Naive B cell (primary cell): ENCODE data around the gene ABCF1. TPM values are rescaled to one million over a fixed set of nuclear protein-coding genes. Genes with fewer than 3 reads are reported as not detected.

Experiments
- ATAC-seq, 2 donors: fragments of 150-1000 bp; cut with Tn5 transposase; 2 replicates each; pipeline ENCODE4 v1.10.0; 2021; ENCODE audit warnings: low read depth in 2 of 2, mild to moderate bottlenecking in 2 of 2, moderate library complexity in 2 of 2
- DNase-seq: peaks from one replicate; pipeline ENCODE4 v3.0.0; 2022
- H3K27ac Mint-ChIP-seq, 6 donors: one replicate each; pipeline ENCODE4 v1.8.0; 2020 to 2022; ENCODE audit warnings: mild to moderate bottlenecking in 6 of 6, mixed read lengths in 6 of 6, moderate library complexity in 5 of 6, inconsistent platforms in 2 of 6
- H3K27me3 Mint-ChIP-seq, 3 donors: one replicate each; pipeline ENCODE4 v1.8.0; 2021 to 2022; ENCODE audit warnings: mixed read lengths in 3 of 3, mild to moderate bottlenecking in 1 of 3
- H3K36me3 Mint-ChIP-seq, 2 donors: one replicate each; pipeline ENCODE4 v1.8.0; 2020 to 2022; ENCODE audit warnings: mixed read lengths in 2 of 2, inconsistent platforms in 1 of 2, mild to moderate bottlenecking in 1 of 2
- H3K4me1 Mint-ChIP-seq, 3 donors: one replicate each; pipeline ENCODE4 v1.8.0; 2020 to 2022; ENCODE audit warnings: mixed read lengths in 3 of 3, inconsistent platforms in 1 of 3, mild to moderate bottlenecking in 1 of 3, moderate library complexity in 1 of 3
- H3K4me3 Mint-ChIP-seq, 8 donors: one replicate each; pipeline ENCODE4 v1.8.0; 2020 to 2022; ENCODE audit warnings: mild to moderate bottlenecking in 8 of 8, mixed read lengths in 8 of 8, moderate library complexity in 8 of 8, inconsistent platforms in 2 of 8
- H3K9me3 Mint-ChIP-seq, 7 donors: one replicate each; pipeline ENCODE4 v1.8.0; 2020 to 2022; ENCODE audit warnings: mixed read lengths in 7 of 7, mild to moderate bottlenecking in 5 of 7, inconsistent platforms in 2 of 7, moderate library complexity in 1 of 7
- polyA plus RNA-seq, 6 donors: library from polyadenylated mRNA; unstranded; fragments of 300-500 nt; fragmentation: Illumina TruSeq; gene quantifications; one replicate each; pipeline ENCODE4 v1.2.3, GENCODE V29; 2021; ENCODE audit warnings: low read depth in 6 of 6

The ABCF1 gene
- polyA plus RNA-seq, 6 donors from 2014 or later = 11.5 to 31.0 (median 19.3) TPM

- Mint-ChIP-seq H3K36me3 (peaks cover 22 to 30% of the 10 kb centered on the region in 2 donors), H3K4me1 (peaks cover 43 to 64% (median 58%) of the 10 kb centered on the region in 3 donors), H3K27ac (peak overlapping the region; percentile 86 to 100 (median 100)), H3K9me3 (peaks cover 0 to 4% (median 0%) of the 10 kb centered on the region in 7 donors), H3K27me3 (no peaks in the 10 kb centered on the region), H3K4me3 (peak overlapping the region in 7 of 8 donors; percentile 40 to 97 (median 55))
- DNase-seq (no peak), ATAC-seq (no peak)
These were observed 42.2 kb downstream of the ABCF1 start for GRCh38 chr6:30613251-30614043.

GRCh38 chr6:30614044-30614842, 43.0 kb downstream of the ABCF1 start:
- Mint-ChIP-seq H3K36me3 (peaks cover 22 to 30% of the 10 kb centered on the region in 2 donors), H3K27ac (peak overlapping the region; percentile 99 to 100 (median 100)), H3K27me3 (no peaks in the 10 kb centered on the region), H3K4me1 (peaks cover 42 to 66% (median 58%) of the 10 kb centered on the region in 3 donors), H3K4me3 (peak overlapping the region; percentile 94 to 100 (median 98)), H3K9me3 (peaks cover 0 to 4% (median 0%) of the 10 kb centered on the region in 7 donors)
- ATAC-seq (no peak), DNase-seq (no peak)

GRCh38 chr6:30614843-30615218, 43.6 kb downstream of the ABCF1 start:
- peak overlapping the region; percentile 94 to 100 (median 98) for H3K4me3 Mint-ChIP-seq
- peak; percentile 59 to 60 for ATAC-seq
- peaks cover 37 to 65% (median 54%) of the 10 kb centered on the region in 3 donors for H3K4me1 Mint-ChIP-seq
- H3K9me3 Mint-ChIP-seq = peaks cover 0 to 4% (median 0%) of the 10 kb centered on the region in 7 donors
- peak; percentile 89 for DNase-seq
- H3K27me3 Mint-ChIP-seq = no peaks in the 10 kb centered on the region
- peaks cover 22 to 30% of the 10 kb centered on the region in 2 donors for H3K36me3 Mint-ChIP-seq
- H3K27ac Mint-ChIP-seq = peak overlapping the region; percentile 99 to 100 (median 100)

GRCh38 chr6:30615219-30615957, 44.1 kb downstream of the ABCF1 start:
- Mint-ChIP-seq H3K4me3 (peak overlapping the region; percentile 94 to 100 (median 98)), H3K4me1 (peaks cover 37 to 60% (median 48%) of the 10 kb centered on the region in 3 donors), H3K36me3 (peaks cover 22 to 30% of the 10 kb centered on the region in 2 donors), H3K9me3 (peaks cover 0 to 4% (median 0%) of the 10 kb centered on the region in 7 donors), H3K27ac (peak overlapping the region; percentile 99 to 100 (median 100)), H3K27me3 (no peaks in the 10 kb centered on the region)
- ATAC-seq (no peak), DNase-seq (peak; percentile 42)

GRCh38 chr6:30615958-30616810, 44.9 kb downstream of the ABCF1 start:
- Mint-ChIP-seq H3K27me3 (no peaks in the 10 kb centered on the region), H3K27ac (peak overlapping the region; percentile 99 to 100 (median 100)), H3K9me3 (peaks cover 0 to 4% (median 0%) of the 10 kb centered on the region in 7 donors), H3K4me1 (peaks cover 33 to 54% (median 44%) of the 10 kb centered on the region in 3 donors), H3K4me3 (peak overlapping the region; percentile 94 to 100 (median 98)), H3K36me3 (peaks cover 22 to 30% of the 10 kb centered on the region in 2 donors)
- no peak for ATAC-seq
- peak; percentile 50 for DNase-seq

GRCh38 chr6:30616811-30617564, 45.7 kb downstream of the ABCF1 start, which contains the start of gene PPP1R10:
Gene PPP1R10, minus strand, starts transcription at chr6:30617243. Its CDS starts 7,299 bp downstream, at chr6:30609944.
- H3K36me3 Mint-ChIP-seq = peaks cover 22 to 30% of the 10 kb centered on the region in 2 donors
- peaks cover 0 to 4% (median 0%) of the 10 kb centered on the region in 7 donors for H3K9me3 Mint-ChIP-seq
- DNase-seq = peak; percentile 99
- no peaks in the 10 kb centered on the region for H3K27me3 Mint-ChIP-seq
- peak within 1 kb of the TSS; percentile 99 to 100 (median 100) for H3K27ac Mint-ChIP-seq
- peak within 1 kb of the TSS; percentile 94 to 100 (median 98) for H3K4me3 Mint-ChIP-seq
- ATAC-seq = peak; percentile 70 to 72
- peaks cover 25 to 46% (median 36%) of the 10 kb centered on the region in 3 donors for H3K4me1 Mint-ChIP-seq

- H3K4me1 Mint-ChIP-seq = peaks cover 26 to 38% (median 32%) of the 10 kb centered on the region in 3 donors
- peaks cover 0 to 4% (median 0%) of the 10 kb centered on the region in 7 donors for H3K9me3 Mint-ChIP-seq
- ATAC-seq (peak; percentile 74 to 75), DNase-seq (peak; percentile 97)
- peak within 1 kb of the TSS; percentile 94 to 100 (median 98) for H3K4me3 Mint-ChIP-seq
- H3K27me3 Mint-ChIP-seq = no peaks in the 10 kb centered on the region
- peaks cover 22 to 30% of the 10 kb centered on the region in 2 donors for H3K36me3 Mint-ChIP-seq
- peak within 1 kb of the TSS; percentile 99 to 100 (median 100) for H3K27ac Mint-ChIP-seq
These were observed 46.5 kb downstream of the ABCF1 start, which contains the start of gene MRPS18B for GRCh38 chr6:30617565-30618269. Gene MRPS18B, plus strand, starts transcription at chr6:30617840. Its CDS starts 26 bp downstream, at chr6:30617866.

GRCh38 chr6:30618270-30618797, 47.1 kb downstream of the ABCF1 start:
- H3K9me3 Mint-ChIP-seq = peaks cover 0 to 4% (median 0%) of the 10 kb centered on the region in 7 donors
- ATAC-seq (no peak), DNase-seq (no peak)
- peak overlapping the region; percentile 94 to 100 (median 98) for H3K4me3 Mint-ChIP-seq
- no peaks in the 10 kb centered on the region for H3K27me3 Mint-ChIP-seq
- H3K27ac Mint-ChIP-seq = peak overlapping the region; percentile 99 to 100 (median 100)
- H3K36me3 Mint-ChIP-seq = peaks cover 22 to 30% of the 10 kb centered on the region in 2 donors
- H3K4me1 Mint-ChIP-seq = peaks cover 26 to 32% (median 29%) of the 10 kb centered on the region in 3 donors

- Mint-ChIP-seq H3K36me3 (peaks cover 22 to 31% of the 10 kb centered on the region in 2 donors), H3K9me3 (peaks cover 0 to 4% (median 0%) of the 10 kb centered on the region in 7 donors), H3K27me3 (no peaks in the 10 kb centered on the region), H3K27ac (peak overlapping the region in 3 of 6 donors; percentile 22 to 100 (median 52)), H3K4me3 (peak overlapping the region in 5 of 8 donors; percentile 6 to 100 (median 94)), H3K4me1 (peaks cover 18 to 23% (median 21%) of the 10 kb centered on the region in 3 donors)
- ATAC-seq (no peak), DNase-seq (no peak)
These were observed 48.3 kb downstream of the ABCF1 start for GRCh38 chr6:30619561-30619960.

- Mint-ChIP-seq H3K27ac (peak overlapping the region in 3 of 6 donors; percentile 41 to 93 (median 93)), H3K36me3 (peaks cover 0 to 14% of the 10 kb centered on the region in 2 donors), H3K9me3 (no peaks in the 10 kb centered on the region), H3K4me1 (peaks cover 19 to 33% (median 25%) of the 10 kb centered on the region in 3 donors), H3K27me3 (no peaks in the 10 kb centered on the region), H3K4me3 (peak overlapping the region in 4 of 8 donors; percentile 65 to 89 (median 83))
- ATAC-seq (no peak), DNase-seq (no peak)
These were observed 54.3 kb downstream of the ABCF1 start for GRCh38 chr6:30625511-30625910.
